ENCODE results near the gene OR4K15.
"Not testable (repeated sequence)": the region's sequence is repeated elsewhere in the genome, so short reads cannot be mapped to it uniquely, and the experiment has no call there.

OR4K15 gene

DNA sequence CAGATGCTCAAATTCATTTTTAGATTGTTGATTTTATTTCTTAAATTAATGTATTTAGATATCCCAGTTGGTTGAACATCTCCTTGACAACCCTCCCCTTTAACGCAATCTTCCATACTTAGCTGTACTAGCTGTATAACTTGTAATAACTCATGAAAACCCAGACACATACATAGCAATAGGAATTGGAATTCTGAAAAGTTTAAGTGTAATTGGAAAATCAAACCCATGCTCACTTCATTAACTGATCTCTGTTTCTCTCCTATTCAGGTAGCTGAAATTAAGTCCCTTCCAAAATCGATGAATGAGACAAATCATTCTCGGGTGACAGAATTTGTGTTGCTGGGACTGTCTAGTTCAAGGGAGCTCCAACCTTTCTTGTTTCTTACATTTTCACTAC lies at the start of gene OR4K15:
Gene OR4K15, plus strand, starts transcription at position 301 of the 400 bp plus-strand sequence. Its CDS starts 0 bp downstream, at position 301.
- no peak for DNase-seq

- DNase-seq, result no peak
Measured at GRCh38 chr14:19930617-19931016, 44.8 kb upstream of the OR4K15 start, which contains the start of gene OR4K1. Gene OR4K1 (plus strand): TSS chr14:19930917. CDS start chr14:19935667, 4,750 bp downstream.

- no peak for DNase-seq
Measured at GRCh38 chr14:19941668-19942067, 33.7 kb upstream of the OR4K15 start.

DNA sequence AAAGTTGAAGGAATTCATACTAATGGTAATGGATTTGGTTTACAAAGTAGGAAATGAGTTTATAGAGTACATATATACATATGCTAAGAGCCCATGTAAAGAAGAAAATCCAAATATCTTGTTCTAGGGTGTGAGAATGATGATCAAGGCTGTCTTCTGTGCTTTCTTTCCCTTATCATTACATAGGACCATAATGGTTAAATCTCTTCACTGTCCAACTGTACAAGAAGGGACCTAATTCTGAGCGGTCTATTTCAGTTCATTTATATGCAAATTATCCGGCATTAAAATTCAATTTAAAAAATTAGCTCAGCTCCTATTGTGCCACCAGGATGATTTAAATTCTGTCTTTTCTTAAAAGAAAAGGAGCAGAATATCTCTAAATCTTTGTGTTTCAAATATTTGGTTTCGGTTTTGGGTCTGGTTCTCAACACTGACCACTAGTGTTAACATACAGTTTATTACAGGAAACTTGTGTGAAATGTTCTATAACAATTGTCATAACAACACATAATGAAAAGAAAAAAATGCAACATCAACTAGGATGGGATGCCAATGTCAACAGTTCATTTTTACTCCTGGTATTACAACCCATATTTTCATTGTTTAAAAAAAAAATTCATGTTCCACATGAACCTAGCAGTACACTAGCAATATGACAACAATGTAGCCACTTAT lies 27.8 kb upstream of the OR4K15 start:
- DNase-seq, result no peak

GRCh38 chr14:19949218-19949617 lies 26.2 kb upstream of the OR4K15 start:
- no peak for DNase-seq

GRCh38 chr14:19969735-19970134 lies 5.7 kb upstream of the OR4K15 start:
- not testable (repeated sequence) for DNase-seq

GRCh38 chr14:19974844-19975243 lies 547 bp upstream of the OR4K15 start:
- DNase-seq, result no peak

DNA sequence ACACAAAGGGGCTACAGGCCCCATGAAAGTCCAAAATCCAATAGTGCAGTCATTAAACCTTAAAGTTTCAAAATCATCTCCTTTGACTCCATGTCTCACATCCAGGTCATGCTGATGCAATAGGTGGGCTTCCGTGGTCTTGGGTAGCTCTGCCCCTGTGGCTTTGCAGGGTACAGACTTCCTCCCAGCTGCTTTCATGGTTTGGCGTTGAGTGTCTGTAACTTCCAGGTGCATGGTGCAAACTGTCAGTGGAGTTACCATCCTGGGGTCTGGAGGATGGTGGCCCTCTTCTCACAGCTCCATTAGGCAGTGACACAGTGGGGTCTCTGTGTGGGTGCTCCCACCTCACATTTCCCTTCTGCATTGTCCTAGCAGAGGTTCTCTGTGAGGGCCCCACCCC lies 18.0 kb downstream of the OR4K15 start:
- no peak for DNase-seq

DNA sequence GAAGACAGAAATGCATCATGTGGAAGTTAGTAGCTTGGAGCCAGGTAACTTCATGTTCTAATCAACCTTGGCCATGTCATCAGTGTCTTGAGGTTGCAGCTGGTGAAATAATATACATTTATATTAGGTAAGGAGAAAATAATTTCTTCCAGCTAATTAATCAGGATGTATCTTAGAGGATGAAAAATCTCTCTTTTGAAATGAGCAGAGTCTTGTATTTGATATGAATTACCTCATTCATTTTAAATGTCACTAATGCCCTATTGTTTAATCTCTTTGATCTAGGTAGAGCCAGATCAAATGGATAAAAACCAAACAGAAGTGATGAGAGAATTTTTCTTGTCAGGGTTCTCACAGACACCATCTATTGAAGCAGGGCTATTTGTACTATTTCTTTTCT lies 26.5 kb downstream of the OR4K15 start, which contains the start of gene OR4Q2:
Gene OR4Q2, plus strand, starts transcription at position 301 of the 400 bp plus-strand sequence.
- DNase-seq, result no peak

GRCh38 chr14:20002319-20002718 lies 26.9 kb downstream of the OR4K15 start:
- no peak for DNase-seq

- DNase-seq, result no peak
Measured at GRCh38 chr14:20008156-20008555, 32.8 kb downstream of the OR4K15 start.

DNA sequence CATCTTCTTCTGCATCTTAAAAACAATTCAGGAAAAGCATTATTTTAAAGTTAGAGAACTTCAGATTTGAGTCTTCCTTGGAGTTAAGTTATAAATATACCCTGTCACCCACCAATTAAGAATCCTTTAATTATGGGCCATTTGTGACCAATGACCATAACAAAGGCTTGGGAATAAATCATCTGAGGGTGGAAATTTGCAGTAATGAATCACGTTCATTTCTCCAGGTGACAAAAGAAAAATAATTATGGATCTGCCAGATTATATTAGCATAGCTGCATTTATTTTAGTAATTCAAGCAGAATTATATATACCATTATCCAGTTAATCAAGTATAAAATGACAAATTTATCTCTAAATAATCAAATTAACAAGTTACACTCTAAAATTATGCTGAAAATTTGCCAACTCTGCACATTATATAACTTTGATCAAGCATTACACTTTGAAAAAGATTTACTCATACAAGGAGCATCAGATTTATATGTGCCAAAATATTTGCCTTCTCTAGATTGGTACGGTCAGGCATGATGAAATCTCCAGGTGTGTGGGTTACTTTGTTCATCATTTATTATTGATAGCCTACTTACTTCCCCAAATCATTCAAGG lies 44.0 kb downstream of the OR4K15 start, which contains the start of gene OR4K14:
Gene OR4K14, minus strand, starts transcription at position 51 of the 609 bp plus-strand sequence. CDS start 4,114 bp downstream, outside the sequence.
- no peak for DNase-seq

All from NCI-H2107 (cell line).